GM23338 (cell line): ENCODE measurements around the gene SPINK7. TPM values are rescaled to one million over a fixed set of nuclear protein-coding genes. Genes with fewer than 3 reads are reported as not detected.

Experiments used
- ATAC-seq: fragments of 200-7000 bp; cut with Tn5 transposase; 3 replicates; pipeline ENCODE4 v1.9.1; 2020
- DNase-seq: peaks from one replicate; pipeline ENCODE4 v3.0.0-alpha.2; 2015; ENCODE audit warnings: low spot score
- H2AFZ ChIP-seq: fragments of 200-600 bp; sonication (generic); 2 replicates; pipeline ENCODE4 v1.8.0; 2016; ENCODE audit warnings: antibody characterized with exemption, mild to moderate bottlenecking, moderate library complexity
- H3F3A ChIP-seq: fragments of 200-600 bp; sonication (generic); replicated peaks from 2 replicates; pipeline ENCODE4 v1.8.0; 2017; ENCODE audit warnings: antibody characterized with exemption, mixed run types, low read depth
- H3K27ac ChIP-seq: fragments of 200-600 bp; sonication (generic); 2 replicates; pipeline ENCODE4 v1.6.1; 2016; ENCODE audit warnings: low read depth
- H3K27me3 ChIP-seq: fragments of 200-600 bp; sonication (generic); 2 replicates; pipeline ENCODE4 v1.8.0; 2016; ENCODE audit warnings: mild to moderate bottlenecking, mixed run types, moderate library complexity; ENCODE audit not compliant: insufficient read depth
- H3K36me3 ChIP-seq: fragments of 200-600 bp; sonication (generic); 2 replicates; pipeline ENCODE4 v1.8.0; 2016; ENCODE audit warnings: mild to moderate bottlenecking; ENCODE audit not compliant: insufficient read depth
- H3K4me1 ChIP-seq: fragments of 200-600 bp; sonication (generic); 2 replicates; pipeline ENCODE4 v1.8.0; 2016; ENCODE audit warnings: mild to moderate bottlenecking, moderate library complexity; ENCODE audit not compliant: insufficient read depth
- H3K4me2 ChIP-seq: fragments of 200-600 bp; sonication (generic); 2 replicates; pipeline ENCODE4 v1.7.1; 2017; ENCODE audit warnings: mixed run types
- H3K4me3 ChIP-seq: fragments of 200-600 bp; sonication (generic); 2 replicates; pipeline ENCODE4 v1.6.1; 2016; ENCODE audit warnings: mixed run types
- H3K79me2 ChIP-seq: fragments of 200-600 bp; sonication (generic); replicated peaks from 2 replicates; pipeline ENCODE4 v1.8.0; 2017; ENCODE audit warnings: mild to moderate bottlenecking; ENCODE audit not compliant: insufficient read depth
- H3K9me2 ChIP-seq: fragments of 200-600 bp; sonication (generic); 2 replicates; pipeline ENCODE4 v1.8.0; 2017; ENCODE audit not compliant: insufficient read depth
- H4K20me1 ChIP-seq: fragments of 200-600 bp; sonication (generic); replicated peaks from 2 replicates; pipeline ENCODE4 v1.8.0; 2017; ENCODE audit warnings: mild to moderate bottlenecking; ENCODE audit not compliant: insufficient read depth
- H3K27ac Mint-ChIP-seq: 2 replicates; pipeline ENCODE4 v1.8.0; 2020; ENCODE audit warnings: inconsistent platforms, mild to moderate bottlenecking, moderate library complexity, mixed read lengths
- H3K27me3 Mint-ChIP-seq: 3 replicates; pipeline ENCODE4 v1.8.0; 2022; ENCODE audit warnings: low read depth, mild to moderate bottlenecking, moderate library complexity, mixed read lengths, inconsistent platforms; ENCODE audit not compliant: insufficient read depth, poor library complexity
- H3K36me3 Mint-ChIP-seq: 3 replicates; pipeline ENCODE4 v1.8.0; 2021; ENCODE audit warnings: low read depth, mild to moderate bottlenecking, inconsistent platforms, moderate library complexity, mixed read lengths
- H3K4me1 Mint-ChIP-seq: 3 replicates; pipeline ENCODE4 v1.8.0; 2020; ENCODE audit warnings: mild to moderate bottlenecking, inconsistent platforms, mixed read lengths
- H3K4me3 Mint-ChIP-seq: 3 replicates; pipeline ENCODE4 v1.8.0; 2021; ENCODE audit warnings: moderate library complexity, mild to moderate bottlenecking, inconsistent platforms, mixed read lengths
- H3K9me3 Mint-ChIP-seq: 3 replicates; pipeline ENCODE4 v1.8.0; 2020; ENCODE audit warnings: moderate library complexity, mild to moderate bottlenecking, inconsistent platforms, mixed read lengths
- CREB1 ChIP-seq: fragments of 250-450 bp; sonication (Bioruptor Pico); IDR thresholded peaks from 2 replicates; pipeline ENCODE4 v1.5.0; 2020; ENCODE audit warnings: low read depth, mild to moderate bottlenecking, moderate library complexity
- CTCF ChIP-seq, 2 experiments: fragments of 200-600 bp in 1 of 2; sonication (generic) in 1 of 2; conservative IDR thresholded peaks; 2 replicates each; pipeline versions ENCODE4 v1.5.1 to v1.6.1; 2016 to 2017; ENCODE audit warnings: antibody characterized with exemption in 2 of 2, low read depth in 2 of 2, mild to moderate bottlenecking in 2 of 2, moderate library complexity in 1 of 2
- ETS1 ChIP-seq: IDR thresholded peaks from 2 replicates; pipeline ENCODE4 v1.6.1; 2016; ENCODE audit warnings: antibody characterized with exemption
- EZH2 ChIP-seq: fragments of 200-600 bp; sonication (generic); IDR thresholded peaks from one replicate; pipeline ENCODE4 v1.8.0; 2017; ENCODE audit warnings: antibody characterized with exemption, mild to moderate bottlenecking, low read depth; ENCODE audit not compliant: unreplicated experiment
- JUNB ChIP-seq: IDR thresholded peaks from one replicate; pipeline ENCODE4 v1.6.1; 2016; ENCODE audit warnings: antibody characterized with exemption; ENCODE audit not compliant: unreplicated experiment
- NANOG ChIP-seq: IDR thresholded peaks from 2 replicates; pipeline ENCODE4 v1.6.1; 2016; ENCODE audit warnings: antibody characterized with exemption, borderline replicate concordance
- POLR2AphosphoS5 ChIP-seq: IDR thresholded peaks from 2 replicates; pipeline ENCODE4 v1.6.1; 2016; ENCODE audit warnings: antibody characterized with exemption, low read depth
- STAT1 ChIP-seq: IDR thresholded peaks from one replicate; pipeline ENCODE4 v1.6.1; 2016; ENCODE audit warnings: antibody characterized with exemption; ENCODE audit not compliant: unreplicated experiment
- ZNF331 ChIP-seq: fragments of 250-450 bp; sonication (Bioruptor Pico); IDR thresholded peaks from 2 replicates; pipeline ENCODE4 v1.5.0; 2020; ENCODE audit warnings: low read depth, mild to moderate bottlenecking, moderate library complexity
- ZNF462 ChIP-seq: fragments of 250-450 bp; sonication (Bioruptor Pico); IDR thresholded peaks from 2 replicates; pipeline ENCODE4 v1.5.0; 2020; ENCODE audit warnings: mild to moderate bottlenecking, moderate library complexity
- polyA plus RNA-seq: library from polyadenylated mRNA; unstranded; fragments of >200 nt; fragmentation: Nextera tagmentation; extraction: Ambion mirVana; gene quantifications from 2 replicates; pipeline ENCODE4 v1.2.1, GENCODE V29; 2016
- total RNA-seq: library from RNA; depleted of rRNA; stranded (reverse); fragments of >200 nt; shearing (Covaris generic); gene quantifications from 2 replicates; pipeline ENCODE4 v1.2.3, GENCODE V29; 2014

SPINK7 gene
- total and polyA plus RNA-seq, 2 experiments from 2014 or later: not detected

GRCh38 chr5:148335259-148335658 lies 23.0 kb downstream of the SPINK7 start, which contains the start of gene SPINK9:
SPINK9 (plus strand) TSS chr5:148335559; CDS start chr5:148335614, 55 bp downstream.
- no peaks in the 10 kb centered on the region for H3K79me2 ChIP-seq
- H3K27ac ChIP-seq: no peak within 1 kb of the TSS
- H3K27me3 Mint-ChIP-seq: peaks cover 2% of the 10 kb centered on the region
- TF ChIP-seq CREB1: no peak
- peaks cover 6% of the 10 kb centered on the region; the same call in 2 of the 3 replicates for H3K36me3 Mint-ChIP-seq
- no peaks in the 10 kb centered on the region for H4K20me1 ChIP-seq
- H3K4me3 Mint-ChIP-seq: no peak within 1 kb of the TSS
- no peaks in the 10 kb centered on the region for H3F3A ChIP-seq
- H3K36me3 ChIP-seq: no peaks in the 10 kb centered on the region
- H3K27me3 ChIP-seq: no peaks in the 10 kb centered on the region
- H3K27ac Mint-ChIP-seq: no peak within 1 kb of the TSS
- H3K4me2 ChIP-seq: no peak within 1 kb of the TSS
- H3K9me3 Mint-ChIP-seq: peaks cover 9% of the 10 kb centered on the region; the same call in 2 of the 3 replicates
- DNase-seq (no peak), ATAC-seq (no peak)
- H3K4me3 ChIP-seq: no peak within 1 kb of the TSS
- no peaks in the 10 kb centered on the region for H3K9me2 ChIP-seq
- H2AFZ ChIP-seq: no peak within 1 kb of the TSS
- no peaks in the 10 kb centered on the region for H3K4me1 ChIP-seq
- no peaks in the 10 kb centered on the region for H3K4me1 Mint-ChIP-seq

- Histone ChIP-seq H2AFZ (no peak overlapping the region), H3K79me2 (no peaks in the 10 kb centered on the region), H4K20me1 (no peaks in the 10 kb centered on the region), H3K27me3 (no peaks in the 10 kb centered on the region), H3K9me2 (no peaks in the 10 kb centered on the region), H3K4me3 (no peak overlapping the region), H3K27ac (no peak overlapping the region), H3K36me3 (no peaks in the 10 kb centered on the region), H3K4me2 (no peak overlapping the region), H3F3A (no peaks in the 10 kb centered on the region), H3K4me1 (no peaks in the 10 kb centered on the region)
- H3K27ac Mint-ChIP-seq: no peak overlapping the region
- no peak for DNase-seq
- no peaks in the 10 kb centered on the region; the same call in 2 of the 3 replicates for H3K9me3 Mint-ChIP-seq
- peaks cover 2% of the 10 kb centered on the region for H3K27me3 Mint-ChIP-seq
- H3K36me3 Mint-ChIP-seq: no peaks in the 10 kb centered on the region
- no peaks in the 10 kb centered on the region for H3K4me1 Mint-ChIP-seq
- H3K4me3 Mint-ChIP-seq: no peak overlapping the region
- ATAC-seq: no peak
- TF ChIP-seq JUNB: no peak
- no peak for TF ChIP-seq EZH2
- no peak for TF ChIP-seq ZNF462 (CRISPR knock-in tag)
- TF ChIP-seq CREB1: no peak
- TF ChIP-seq NANOG: no peak
- no peak for TF ChIP-seq STAT1
- no peak for TF ChIP-seq CTCF (conservative IDR thresholded peaks at IDR 0.05; ENCODE audit: low read depth in 2 of 2)
- TF ChIP-seq ZNF331 (CRISPR knock-in tag): no peak
- no peak for TF ChIP-seq ETS1
- TF ChIP-seq POLR2AphosphoS5: no peak
These were observed 24.6 kb downstream of the SPINK7 start for GRCh38 chr5:148336704-148337435.
